Stomach (tissue), 9 donors: ENCODE results near the gene ATP5F1D. TPM values are rescaled to one million over a fixed set of nuclear protein-coding genes. Genes with fewer than 3 reads are reported as not detected.
A peak's percentile ranks its signal among the peaks of the same experiment; 100 is the strongest.

Experiments
- DNase-seq, 2 donors: peaks; one replicate each; pipeline versions ENCODE4 v3.0.0 to v3.0.0-alpha.2; 2013 to 2019
- H3K27ac ChIP-seq, 5 donors: fragments of 200-600 bp in 4 of 5; sonication (generic) in 4 of 5; one replicate each; pipeline ENCODE4 v1.5.1; 2013 to 2019; ENCODE audit warnings: mild to moderate bottlenecking in 1 of 5, moderate library complexity in 1 of 5
- H3K27me3 ChIP-seq, 3 donors: fragments of 200-600 bp; sonication (generic); one replicate each; pipeline ENCODE4 v1.5.1; 2017 to 2019; ENCODE audit warnings: mixed run types in 1 of 3
- H3K36me3 ChIP-seq, 4 donors: fragments of 200-600 bp; sonication (generic); 1 replicate in 3 of 4; 2 replicates in 1 of 4; pipeline ENCODE4 v1.5.1; 2016 to 2019
- H3K4me1 ChIP-seq, 4 donors: fragments of 200-600 bp; sonication (generic); one replicate each; pipeline ENCODE4 v1.5.1; 2016 to 2019
- H3K4me3 ChIP-seq, 4 donors: fragments of 200-600 bp; sonication (generic) in 3 of 4; one replicate each; pipeline ENCODE4 v1.5.1; 2016 to 2019; ENCODE audit warnings: mild to moderate bottlenecking in 1 of 4
- H3K9me3 ChIP-seq, 4 donors: fragments of 200-600 bp; sonication (generic); one replicate each; pipeline ENCODE4 v1.5.1; 2016 to 2019
- EP300 ChIP-seq: sonication (generic); formaldehyde crosslinking; IDR thresholded peaks from one replicate; pipeline ENCODE4 v1.6.1; 2017; ENCODE audit warnings: antibody characterized with exemption
- POLR2A ChIP-seq, 4 donors: fragments of 450-650 bp; IDR thresholded peaks; one replicate each; pipeline ENCODE4 v1.6.1; 2016; ENCODE audit warnings: antibody characterized with exemption in 4 of 4, control low read depth in 2 of 4, mild to moderate bottlenecking in 1 of 4, moderate library complexity in 1 of 4
- POLR2AphosphoS5 ChIP-seq, 3 donors: sonication (generic); formaldehyde crosslinking; IDR thresholded peaks; one replicate each; pipeline ENCODE4 v1.6.1; 2016; ENCODE audit warnings: antibody characterized with exemption in 3 of 3
- WGBS, 5 donors: extraction: QIAGEN DNeasy Blood & Tissue Kit in 3 of 5; methylation state at CpG; one replicate each; pipeline versions ENCODE4 v1.1.5 to v1.1.7; 2013 to 2018; 5-methylcytosine and 5-hydroxymethylcytosine counted together
- intact Hi-C: fragments of 100-400 bp; cut with DNase I; formaldehyde crosslinking; loops from one replicate; pipeline ENCODE4 v1.15.1; 2023; ENCODE audit warnings: low total_unique reads
- polyA plus RNA-seq, 3 donors: library from polyadenylated mRNA; stranded (reverse); fragments of 200-250 nt; gene quantifications; one replicate each; pipeline ENCODE4 v1.2.3, GENCODE V29; 2013
- total RNA-seq, 5 donors: library from RNA; depleted of rRNA; stranded (reverse); fragments of >200 nt; gene quantifications; one replicate each; pipeline versions ENCODE4 v1.1.0 to v1.2.3, GENCODE V29; 2014 to 2016
- TF ChIP-seq, protein P1 (sequence below), 7 experiments: fragments of 450-650 bp in 4 of 7; fragments of 200-600 bp in 3 of 7; sonication (generic) in 3 of 7; IDR thresholded peaks; one replicate each; pipeline ENCODE4 v1.5.1; 2016 to 2019; ENCODE audit warnings: antibody characterized with exemption in 7 of 7, control low read depth in 2 of 7, mild to moderate bottlenecking in 1 of 7
- donor health status: healthy with polysubstance abuse.
- donor health status: Bipolar disorder and iron deficiency.
- donor health status: healthy.

The ATP5F1D gene
- total and polyA plus RNA-seq, 8 donors, result 26.4 to 905 (median 272) TPM

DNA sequence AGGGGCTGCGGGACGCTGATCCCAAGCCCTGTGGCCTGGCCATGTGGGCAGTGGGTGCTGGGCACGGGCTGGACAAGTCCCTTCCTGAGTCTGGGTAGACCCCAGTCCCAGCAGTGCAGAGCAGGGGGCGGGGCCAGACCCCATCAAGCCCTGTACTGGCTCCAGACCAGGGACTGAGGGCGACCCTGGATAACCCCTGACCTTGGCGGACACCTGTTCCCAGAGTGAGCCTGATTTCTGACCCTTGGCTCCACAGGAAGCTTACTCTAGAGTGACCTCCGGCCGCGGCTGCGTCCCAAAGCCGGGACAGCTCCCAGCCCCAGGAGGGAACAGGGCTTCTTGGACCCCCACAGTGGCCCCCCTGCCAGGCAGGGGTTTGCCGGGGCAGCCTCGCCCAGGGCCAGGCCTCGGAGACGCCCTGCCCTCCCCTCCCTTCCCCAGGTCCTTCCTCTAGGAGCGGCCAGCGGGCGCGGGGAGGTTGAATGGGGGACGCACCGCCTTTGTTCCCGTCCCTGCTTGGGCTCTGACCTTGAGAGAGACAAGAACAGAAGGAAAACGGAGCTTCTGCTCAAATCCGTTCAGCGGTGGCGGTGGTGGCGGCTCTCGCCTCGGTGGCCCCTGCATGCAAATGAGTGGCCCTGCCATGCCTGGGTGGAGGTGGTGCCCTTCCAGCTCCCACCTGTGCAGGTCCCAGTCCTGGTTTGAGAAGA lies 41.8 kb downstream of the ATP5F1D start:
- no peak overlapping the region for H3K27ac ChIP-seq
- intact Hi-C loops, result loop anchor here (10.0 kb wide), 1 partner anchor 81 kb away; no protein-coding TSS in a partner anchor
- WGBS, 5 donors, result 46 to 67% (median 57%) methylated on average over 13 to 29 of the region's 29 CpGs
- peaks cover 12 to 16% (median 13%) of the 10 kb centered on the region in 4 donors for H3K36me3 ChIP-seq
- peaks cover 21 to 64% (median 51%) of the 10 kb centered on the region in 3 donors for H3K27me3 ChIP-seq
- DNase-seq, result peak in 1 of 2 donors; percentile 45
- H3K4me3 ChIP-seq, result no peak overlapping the region
- H3K9me3 ChIP-seq, result no peaks in the 10 kb centered on the region
- TF ChIP-seq, protein P1, sequence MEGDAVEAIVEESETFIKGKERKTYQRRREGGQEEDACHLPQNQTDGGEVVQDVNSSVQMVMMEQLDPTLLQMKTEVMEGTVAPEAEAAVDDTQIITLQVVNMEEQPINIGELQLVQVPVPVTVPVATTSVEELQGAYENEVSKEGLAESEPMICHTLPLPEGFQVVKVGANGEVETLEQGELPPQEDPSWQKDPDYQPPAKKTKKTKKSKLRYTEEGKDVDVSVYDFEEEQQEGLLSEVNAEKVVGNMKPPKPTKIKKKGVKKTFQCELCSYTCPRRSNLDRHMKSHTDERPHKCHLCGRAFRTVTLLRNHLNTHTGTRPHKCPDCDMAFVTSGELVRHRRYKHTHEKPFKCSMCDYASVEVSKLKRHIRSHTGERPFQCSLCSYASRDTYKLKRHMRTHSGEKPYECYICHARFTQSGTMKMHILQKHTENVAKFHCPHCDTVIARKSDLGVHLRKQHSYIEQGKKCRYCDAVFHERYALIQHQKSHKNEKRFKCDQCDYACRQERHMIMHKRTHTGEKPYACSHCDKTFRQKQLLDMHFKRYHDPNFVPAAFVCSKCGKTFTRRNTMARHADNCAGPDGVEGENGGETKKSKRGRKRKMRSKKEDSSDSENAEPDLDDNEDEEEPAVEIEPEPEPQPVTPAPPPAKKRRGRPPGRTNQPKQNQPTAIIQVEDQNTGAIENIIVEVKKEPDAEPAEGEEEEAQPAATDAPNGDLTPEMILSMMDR (IDR thresholded peaks at IDR 0.05), result no peak
- TF ChIP-seq EP300 (no peak), POLR2A (IDR thresholded peaks at IDR 0.05) (no peak), POLR2AphosphoS5 (IDR thresholded peaks at IDR 0.05) (no peak)
- H3K4me1 ChIP-seq, result peaks cover 0 to 53% (median 37%) of the 10 kb centered on the region in 4 donors

DNA sequence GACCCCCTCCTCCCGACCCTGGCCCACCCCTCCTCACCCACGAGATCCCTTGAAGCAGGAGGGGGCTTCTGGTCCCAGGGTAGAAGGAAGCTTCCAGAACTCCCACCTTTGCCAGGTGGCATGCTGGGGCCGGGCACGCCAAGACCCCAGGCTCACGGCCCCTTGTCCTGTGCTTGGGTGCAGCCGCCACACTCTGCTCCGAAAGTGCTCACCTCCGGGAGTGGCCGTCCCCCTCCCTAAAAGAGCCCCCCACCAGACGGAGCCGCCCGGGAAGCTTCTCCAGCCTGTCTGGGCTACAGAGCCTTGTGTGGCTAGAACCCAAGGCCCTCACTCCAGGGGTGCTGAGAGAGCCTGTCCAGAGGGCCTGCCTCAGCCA lies 42.4 kb downstream of the ATP5F1D start:
- H3K9me3 ChIP-seq, result no peaks in the 10 kb centered on the region
- no peak overlapping the region for H3K4me3 ChIP-seq
- peaks cover 6 to 11% (median 8%) of the 10 kb centered on the region in 4 donors for H3K36me3 ChIP-seq
- peaks cover 0 to 52% (median 37%) of the 10 kb centered on the region in 4 donors for H3K4me1 ChIP-seq
- 50 to 83% (median 74%) methylated on average over 2 to 12 of the region's 12 CpGs for WGBS, 5 donors
- no peak for TF ChIP-seq POLR2AphosphoS5 (IDR thresholded peaks at IDR 0.05)
- TF ChIP-seq POLR2A (IDR thresholded peaks at IDR 0.05), result no peak
- TF ChIP-seq EP300, result no peak
- TF ChIP-seq, protein P1 (IDR thresholded peaks at IDR 0.05), result no peak
- no peak for DNase-seq
- peaks cover 21 to 69% (median 57%) of the 10 kb centered on the region in 3 donors for H3K27me3 ChIP-seq
- intact Hi-C loops, result loop anchor here (10.0 kb wide), 1 partner anchor 81 kb away; no protein-coding TSS in a partner anchor
- H3K27ac ChIP-seq, result no peak overlapping the region

DNA sequence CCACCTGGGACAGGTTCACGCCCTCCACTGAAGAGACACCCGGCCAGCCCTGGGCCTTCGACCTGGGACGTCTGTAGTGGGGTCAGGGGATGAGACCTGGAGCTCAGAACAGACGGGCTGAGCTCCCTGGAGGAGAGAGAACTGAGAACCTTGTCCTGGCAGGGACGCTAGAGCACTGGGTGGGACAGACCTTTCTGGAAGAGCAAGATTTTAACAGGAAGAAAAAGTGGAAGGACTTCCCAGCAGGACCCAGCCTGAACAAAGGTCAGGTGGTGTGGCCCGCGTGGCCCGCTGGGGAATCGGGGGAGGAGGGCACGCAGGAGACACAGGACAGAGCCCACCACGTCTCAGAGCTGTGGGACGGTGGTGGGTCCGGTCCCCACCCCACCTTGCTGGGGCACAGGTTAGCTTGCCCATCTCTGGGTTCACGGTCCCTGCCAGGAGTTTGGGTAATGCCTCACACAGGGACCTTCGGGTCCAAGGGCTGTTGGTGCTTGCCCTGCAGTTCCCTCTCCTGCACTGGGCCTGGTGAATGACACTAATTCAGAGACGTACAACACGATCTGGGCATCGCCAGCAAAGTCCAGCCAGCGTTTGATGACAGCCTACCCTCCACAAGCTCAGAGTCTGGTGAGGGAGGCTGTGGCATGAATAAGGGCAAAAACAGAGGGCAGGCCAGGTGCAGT lies 42.9 kb downstream of the ATP5F1D start:
- peak in 1 of 2 donors; percentile 63 for DNase-seq
- peaks cover 21 to 74% (median 62%) of the 10 kb centered on the region in 3 donors for H3K27me3 ChIP-seq
- intact Hi-C loops, result loop anchor here (10.0 kb wide), 1 partner anchor 80 kb away; no protein-coding TSS in a partner anchor
- H3K4me3 ChIP-seq, result no peak overlapping the region
- peaks cover under 1 to 5% (median 2%) of the 10 kb centered on the region in 4 donors for H3K36me3 ChIP-seq
- peaks cover 0 to 52% (median 37%) of the 10 kb centered on the region in 4 donors for H3K4me1 ChIP-seq
- WGBS, 5 donors, result 41 to 53% (median 48%) methylated on average over 9 to 20 of the region's 20 CpGs
- no peak overlapping the region for H3K27ac ChIP-seq
- H3K9me3 ChIP-seq, result no peaks in the 10 kb centered on the region
- TF ChIP-seq EP300 (no peak), POLR2A (IDR thresholded peaks at IDR 0.05) (no peak), POLR2AphosphoS5 (IDR thresholded peaks at IDR 0.05) (no peak)
- TF ChIP-seq, protein P1 (IDR thresholded peaks at IDR 0.05), result no peak

DNA sequence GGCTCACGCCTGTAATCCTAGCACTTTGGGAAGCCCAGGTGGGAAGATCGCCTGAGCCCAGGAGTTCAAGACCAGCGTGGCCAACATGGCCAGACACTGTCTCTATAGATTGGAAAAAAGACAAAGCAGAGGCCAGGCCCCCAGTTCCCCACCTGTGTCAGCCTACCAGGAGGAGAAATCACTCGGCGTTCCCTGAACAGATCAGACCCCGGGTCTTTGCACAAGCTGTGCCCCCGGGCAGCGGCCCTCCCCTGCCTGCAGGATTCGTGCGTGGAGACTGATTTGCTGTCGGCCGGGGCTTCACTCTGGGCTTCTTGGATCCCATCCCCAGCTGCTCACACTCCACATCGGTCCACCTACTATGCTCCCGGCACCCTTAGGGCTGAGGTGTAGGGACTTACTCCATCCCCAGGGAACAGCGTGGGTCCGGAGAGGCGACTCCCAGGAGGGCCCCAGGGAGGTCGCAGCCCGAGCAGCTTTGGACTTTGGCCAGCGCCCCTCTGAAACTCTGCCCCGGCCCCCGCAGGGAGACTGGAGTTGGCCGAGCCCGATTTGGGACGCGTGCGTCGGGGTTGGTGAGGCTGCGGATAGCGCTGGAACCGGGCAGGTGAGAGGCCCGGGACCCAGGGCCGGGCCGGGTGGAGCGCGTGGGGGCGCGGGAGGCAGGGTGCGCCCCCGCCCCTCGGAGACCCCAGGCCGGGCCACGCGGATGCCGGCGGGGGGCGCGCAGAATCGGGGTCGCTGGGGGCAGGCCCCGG lies 43.6 kb downstream of the ATP5F1D start:
- Histone ChIP-seq H3K9me3 (no peaks in the 10 kb centered on the region), H3K27ac (no peak overlapping the region), H3K4me3 (no peak overlapping the region), H3K4me1 (peaks cover 0 to 46% (median 33%) of the 10 kb centered on the region in 4 donors), H3K36me3 (no peaks in the 10 kb centered on the region), H3K27me3 (peaks cover 21 to 82% (median 67%) of the 10 kb centered on the region in 3 donors)
- 14 to 60% (median 28%) methylated on average over 11 to 51 of the region's 51 CpGs for WGBS, 5 donors
- TF ChIP-seq POLR2A (IDR thresholded peaks at IDR 0.05), result no peak
- TF ChIP-seq, protein P1 (IDR thresholded peaks at IDR 0.05), result no peak
- no peak for TF ChIP-seq EP300
- TF ChIP-seq POLR2AphosphoS5 (IDR thresholded peaks at IDR 0.05), result no peak
- intact Hi-C loops, result loop anchor here (10.0 kb wide), 1 partner anchor 80 kb away; no protein-coding TSS in a partner anchor
- no peak for DNase-seq
